Lung (tissue), 12 donors: Measurements from ENCODE around the gene ZC3HAV1L. TPM values are rescaled to one million over a fixed set of nuclear protein-coding genes. Genes with fewer than 3 reads are reported as not detected.

Experiments
- ATAC-seq: fragments of 200-7000 bp; cut with Tn5 transposase; one replicate; pipeline ENCODE4 v1.9.1; 2020; ENCODE audit warnings: moderate number of reproducible peaks; ENCODE audit not compliant: insufficient read depth, low FRiP score
- DNase-seq, 3 donors: peaks; one replicate each; pipeline ENCODE4 v3.0.0-alpha.2; 2013 to 2017
- H3K27ac ChIP-seq, 2 donors: one replicate each; pipeline ENCODE4 v1.5.1; 2013; ENCODE audit warnings: mild to moderate bottlenecking in 2 of 2, moderate library complexity in 2 of 2, control low read depth in 1 of 2, inconsistent platforms in 1 of 2, low read depth in 1 of 2, low read length in 1 of 2
- H3K27me3 ChIP-seq, 3 donors: one replicate each; pipeline ENCODE4 v1.5.1; 2013; ENCODE audit warnings: low read length in 2 of 3; ENCODE audit not compliant: control insufficient read depth in 3 of 3, insufficient read depth in 3 of 3
- H3K36me3 ChIP-seq, 4 donors: one replicate each; pipeline ENCODE4 v1.5.1; 2013; ENCODE audit warnings: low read length in 4 of 4, mild to moderate bottlenecking in 1 of 4, moderate library complexity in 1 of 4; ENCODE audit not compliant: control insufficient read depth in 4 of 4, insufficient read depth in 4 of 4
- H3K4me1 ChIP-seq, 5 donors: one replicate each; pipeline ENCODE4 v1.5.1; 2013; ENCODE audit warnings: low read length in 5 of 5, mild to moderate bottlenecking in 2 of 5, moderate library complexity in 1 of 5; ENCODE audit not compliant: control insufficient read depth in 5 of 5, insufficient read depth in 5 of 5
- H3K4me3 ChIP-seq: one replicate; pipeline ENCODE4 v1.5.1; 2013; ENCODE audit warnings: mild to moderate bottlenecking, control low read depth, moderate library complexity
- H3K9ac ChIP-seq, 2 donors: one replicate each; pipeline ENCODE4 v1.5.1; 2013; ENCODE audit warnings: low read length in 2 of 2, control low read depth in 1 of 2; ENCODE audit not compliant: insufficient read depth in 1 of 2
- H3K9me3 ChIP-seq, 4 donors: one replicate each; pipeline ENCODE4 v1.5.1; 2013; ENCODE audit warnings: low read length in 3 of 4, mild to moderate bottlenecking in 1 of 4, moderate library complexity in 1 of 4; ENCODE audit not compliant: control insufficient read depth in 4 of 4, insufficient read depth in 3 of 4
- WGBS, 2 donors: extraction: QIAGEN DNeasy Blood & Tissue Kit; methylation state at CpG; one replicate each; pipeline ENCODE4 v1.1.7; 2013; 5-methylcytosine and 5-hydroxymethylcytosine counted together
- polyA plus RNA-seq, 2 donors: library from polyadenylated mRNA; stranded (reverse); fragments of 200-250 nt; gene quantifications; one replicate each; pipeline ENCODE4 v1.2.1, GENCODE V29; 2013
- total RNA-seq, 2 donors: library from RNA; depleted of rRNA in 1 of 2; stranded (reverse); fragments of >200 nt in 1 of 2; gene quantifications; one replicate each; pipeline ENCODE4 v1.2.1, GENCODE V29; 2014 to 2021
- TF ChIP-seq, protein P1 (sequence below): IDR thresholded peaks from 2 replicates; pipeline ENCODE4 v1.5.1; 2012; ENCODE audit warnings: mild to moderate bottlenecking; ENCODE audit errors: control extremely low read depth, extremely low read depth
- donor health status: control.
- donor health status: control.
- donor health status: Bipolar disorder and iron deficiency.
- donor health status: healthy.
- donor health status: DM: yes; HTN: yes; CAD: no.

The ZC3HAV1L gene
- total and polyA plus RNA-seq, 4 donors: 0.57 to 30.7 (median 4.6) TPM

DNA sequence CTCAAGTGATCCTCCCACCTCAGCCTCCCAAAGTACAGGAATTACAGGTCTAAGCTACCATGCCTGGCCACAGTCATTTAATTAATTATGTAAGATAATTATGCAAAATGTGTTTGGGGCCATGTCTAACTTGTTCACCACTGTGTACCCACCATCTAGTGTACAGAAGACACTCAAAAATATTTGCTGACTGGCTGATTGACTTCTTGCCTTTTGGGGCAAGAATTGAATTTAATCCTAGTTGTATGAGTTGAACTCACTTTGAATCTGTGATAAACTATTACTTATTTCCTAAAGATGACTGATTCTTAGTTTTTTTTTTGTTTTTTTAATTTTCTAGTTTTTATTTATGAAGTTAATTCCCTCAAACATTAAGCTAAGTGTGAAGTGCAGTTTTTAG is 15.8 kb upstream of the ZC3HAV1L start:
- Histone ChIP-seq H3K4me1 (peaks cover 0 to under 1% (median 0%) of the 10 kb centered on the region in 5 donors), H3K4me3 (no peak overlapping the region), H3K27me3 (no peaks in the 10 kb centered on the region), H3K27ac (no peak overlapping the region), H3K9ac (no peak overlapping the region), H3K9me3 (no peaks in the 10 kb centered on the region), H3K36me3 (peaks cover 7 to 44% (median 16%) of the 10 kb centered on the region in 4 donors)
- no peak for DNase-seq
- TF ChIP-seq, protein P1, sequence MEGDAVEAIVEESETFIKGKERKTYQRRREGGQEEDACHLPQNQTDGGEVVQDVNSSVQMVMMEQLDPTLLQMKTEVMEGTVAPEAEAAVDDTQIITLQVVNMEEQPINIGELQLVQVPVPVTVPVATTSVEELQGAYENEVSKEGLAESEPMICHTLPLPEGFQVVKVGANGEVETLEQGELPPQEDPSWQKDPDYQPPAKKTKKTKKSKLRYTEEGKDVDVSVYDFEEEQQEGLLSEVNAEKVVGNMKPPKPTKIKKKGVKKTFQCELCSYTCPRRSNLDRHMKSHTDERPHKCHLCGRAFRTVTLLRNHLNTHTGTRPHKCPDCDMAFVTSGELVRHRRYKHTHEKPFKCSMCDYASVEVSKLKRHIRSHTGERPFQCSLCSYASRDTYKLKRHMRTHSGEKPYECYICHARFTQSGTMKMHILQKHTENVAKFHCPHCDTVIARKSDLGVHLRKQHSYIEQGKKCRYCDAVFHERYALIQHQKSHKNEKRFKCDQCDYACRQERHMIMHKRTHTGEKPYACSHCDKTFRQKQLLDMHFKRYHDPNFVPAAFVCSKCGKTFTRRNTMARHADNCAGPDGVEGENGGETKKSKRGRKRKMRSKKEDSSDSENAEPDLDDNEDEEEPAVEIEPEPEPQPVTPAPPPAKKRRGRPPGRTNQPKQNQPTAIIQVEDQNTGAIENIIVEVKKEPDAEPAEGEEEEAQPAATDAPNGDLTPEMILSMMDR: no peak
- no peak for ATAC-seq

- DNase-seq (no peak), ATAC-seq (no peak)
- no peak overlapping the region for H3K4me3 ChIP-seq
- peaks cover 7 to 41% (median 15%) of the 10 kb centered on the region in 4 donors for H3K36me3 ChIP-seq
- peaks cover 0 to 6% (median 0%) of the 10 kb centered on the region in 5 donors for H3K4me1 ChIP-seq
- no peak overlapping the region for H3K9ac ChIP-seq
- WGBS, 2 donors: 88 to 93% methylated on average over 1 of the region's 1 CpG
- H3K9me3 ChIP-seq: no peaks in the 10 kb centered on the region
- TF ChIP-seq, protein P1: no peak
- no peak overlapping the region for H3K27ac ChIP-seq
- H3K27me3 ChIP-seq: no peaks in the 10 kb centered on the region
These were observed 14.1 kb upstream of the ZC3HAV1L start for GRCh38 chr7:139049936-139050335.

DNA sequence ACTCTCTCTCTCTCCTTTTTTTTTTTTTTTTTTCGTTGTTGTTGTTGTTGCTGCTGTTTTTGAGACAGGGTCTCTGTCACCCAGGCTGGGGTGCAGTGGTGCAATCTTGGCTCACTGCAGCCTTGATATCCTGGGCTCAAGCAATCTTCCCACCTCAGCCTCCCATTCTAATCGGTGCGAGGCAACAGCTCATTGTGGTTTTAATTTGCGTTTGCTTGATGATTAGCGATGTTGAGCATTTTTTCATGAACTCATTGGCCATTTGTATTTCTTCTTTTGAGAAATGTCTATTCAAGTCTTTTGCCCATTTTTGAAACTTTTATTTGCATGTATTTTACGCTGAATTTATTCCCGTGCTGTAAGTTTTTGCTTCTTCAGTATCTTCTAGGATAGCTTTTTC is 13.3 kb upstream of the ZC3HAV1L start:
- Histone ChIP-seq H3K9ac (no peak overlapping the region), H3K9me3 (no peaks in the 10 kb centered on the region), H3K27ac (no peak overlapping the region), H3K4me1 (peaks cover 0 to 6% (median 0%) of the 10 kb centered on the region in 5 donors), H3K4me3 (no peak overlapping the region), H3K36me3 (peaks cover 7 to 33% (median 14%) of the 10 kb centered on the region in 4 donors), H3K27me3 (no peaks in the 10 kb centered on the region)
- DNase-seq: no peak
- TF ChIP-seq, protein P1: no peak
- 74 to 79% methylated on average over 7 of the region's 7 CpGs for WGBS, 2 donors
- ATAC-seq: no peak

GRCh38 chr7:139047970-139048369 is 12.1 kb upstream of the ZC3HAV1L start:
- H3K27me3 ChIP-seq: no peaks in the 10 kb centered on the region
- no peak overlapping the region for H3K9ac ChIP-seq
- WGBS, 2 donors: 77 to 82% methylated on average over 3 of the region's 3 CpGs
- DNase-seq (no peak), ATAC-seq (no peak)
- TF ChIP-seq, protein P1: no peak
- H3K36me3 ChIP-seq: peaks cover 3 to 28% (median 8%) of the 10 kb centered on the region in 4 donors
- H3K4me1 ChIP-seq: peaks cover 0 to 6% (median 0%) of the 10 kb centered on the region in 5 donors
- H3K4me3 ChIP-seq: no peak overlapping the region
- no peaks in the 10 kb centered on the region for H3K9me3 ChIP-seq
- H3K27ac ChIP-seq: no peak overlapping the region
